ENCODE measurements around the gene SLC35C1. TPM values are rescaled to one million over a fixed set of nuclear protein-coding genes. Genes with fewer than 3 reads are reported as not detected.

Gene SLC35C1
- total RNA-seq, 2 donors from 2014 or later = 11.4 to 16.0 TPM

DNA sequence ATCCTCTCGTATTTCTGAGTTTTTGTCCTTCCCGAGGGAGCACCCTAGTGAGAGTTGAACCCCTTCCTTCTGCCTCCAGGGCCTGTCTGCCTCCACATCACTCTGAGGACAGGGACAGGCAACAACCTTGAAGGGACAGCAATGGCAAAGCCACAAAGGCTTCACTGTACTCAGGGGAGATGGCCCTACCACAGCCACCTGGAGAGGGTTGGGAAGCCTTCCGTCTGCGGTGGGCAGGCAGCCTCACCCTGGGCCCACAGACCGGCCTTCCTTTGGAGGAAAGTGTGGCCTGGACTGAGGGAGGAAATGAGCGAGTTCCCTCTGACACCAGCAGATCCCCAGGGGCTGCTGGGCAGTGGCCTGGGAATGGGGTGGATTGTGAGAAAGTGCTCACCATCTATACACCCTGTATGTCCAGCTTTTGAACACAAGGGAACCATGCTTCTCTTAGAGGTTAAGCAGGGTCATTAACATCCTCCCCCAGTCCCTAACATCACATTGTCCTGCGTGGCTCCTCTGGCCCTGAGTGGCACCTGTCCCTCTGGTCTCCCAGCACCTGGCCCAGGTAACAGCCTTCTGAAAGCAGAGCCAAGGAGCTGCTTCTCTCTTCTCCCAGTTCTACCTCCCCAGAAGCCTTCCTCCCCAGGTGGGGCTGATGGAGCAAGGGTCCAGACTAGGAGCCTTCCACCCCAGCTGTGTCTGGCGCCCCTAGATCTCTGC is 6.8 kb downstream of the SLC35C1 start:
- Mint-ChIP-seq H3K4me1 (peaks cover 12% of the 10 kb centered on the region), H3K4me3 (no peak overlapping the region), H3K36me3 (ENCODE audit: low read depth) (peaks cover 14% of the 10 kb centered on the region), H3K27me3 (ENCODE audit: insufficient read depth) (no peaks in the 10 kb centered on the region), H3K9me3 (no peaks in the 10 kb centered on the region), H3K27ac (no peak overlapping the region)
- H3K27me3 ChIP-seq (ENCODE audit: control insufficient read depth, insufficient read depth, low read length, poor library complexity, severe bottlenecking) = no peaks in the 10 kb centered on the region
- TF ChIP-seq, protein P1, sequence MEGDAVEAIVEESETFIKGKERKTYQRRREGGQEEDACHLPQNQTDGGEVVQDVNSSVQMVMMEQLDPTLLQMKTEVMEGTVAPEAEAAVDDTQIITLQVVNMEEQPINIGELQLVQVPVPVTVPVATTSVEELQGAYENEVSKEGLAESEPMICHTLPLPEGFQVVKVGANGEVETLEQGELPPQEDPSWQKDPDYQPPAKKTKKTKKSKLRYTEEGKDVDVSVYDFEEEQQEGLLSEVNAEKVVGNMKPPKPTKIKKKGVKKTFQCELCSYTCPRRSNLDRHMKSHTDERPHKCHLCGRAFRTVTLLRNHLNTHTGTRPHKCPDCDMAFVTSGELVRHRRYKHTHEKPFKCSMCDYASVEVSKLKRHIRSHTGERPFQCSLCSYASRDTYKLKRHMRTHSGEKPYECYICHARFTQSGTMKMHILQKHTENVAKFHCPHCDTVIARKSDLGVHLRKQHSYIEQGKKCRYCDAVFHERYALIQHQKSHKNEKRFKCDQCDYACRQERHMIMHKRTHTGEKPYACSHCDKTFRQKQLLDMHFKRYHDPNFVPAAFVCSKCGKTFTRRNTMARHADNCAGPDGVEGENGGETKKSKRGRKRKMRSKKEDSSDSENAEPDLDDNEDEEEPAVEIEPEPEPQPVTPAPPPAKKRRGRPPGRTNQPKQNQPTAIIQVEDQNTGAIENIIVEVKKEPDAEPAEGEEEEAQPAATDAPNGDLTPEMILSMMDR (conservative IDR thresholded peaks at IDR 0.05) = no peak
- WGBS, 2 experiments (ENCODE audit: insufficient coverage in 1 of 2, insufficient read length in 1 of 2) = 88 to 93% methylated on average over 6 to 8 of the region's 8 CpGs
- DNase-seq = no peak
- peaks cover 17% of the 10 kb centered on the region for H3K36me3 ChIP-seq (ENCODE audit: control insufficient read depth, insufficient read depth, low read length)
- H3K9me3 ChIP-seq (ENCODE audit: control insufficient read depth, low read length) = no peaks in the 10 kb centered on the region
- no peak overlapping the region for H3K9ac ChIP-seq (ENCODE audit: extremely low read depth, low read length, poor library complexity, severe bottlenecking)
- H3K4me3 ChIP-seq (ENCODE audit: low read length) = no peak overlapping the region
- peaks cover 5% of the 10 kb centered on the region for H3K4me1 ChIP-seq (ENCODE audit: control insufficient read depth, insufficient read depth, low read length)
- H3K27ac ChIP-seq (ENCODE audit: low read depth, low read length) = no peak overlapping the region

DNA sequence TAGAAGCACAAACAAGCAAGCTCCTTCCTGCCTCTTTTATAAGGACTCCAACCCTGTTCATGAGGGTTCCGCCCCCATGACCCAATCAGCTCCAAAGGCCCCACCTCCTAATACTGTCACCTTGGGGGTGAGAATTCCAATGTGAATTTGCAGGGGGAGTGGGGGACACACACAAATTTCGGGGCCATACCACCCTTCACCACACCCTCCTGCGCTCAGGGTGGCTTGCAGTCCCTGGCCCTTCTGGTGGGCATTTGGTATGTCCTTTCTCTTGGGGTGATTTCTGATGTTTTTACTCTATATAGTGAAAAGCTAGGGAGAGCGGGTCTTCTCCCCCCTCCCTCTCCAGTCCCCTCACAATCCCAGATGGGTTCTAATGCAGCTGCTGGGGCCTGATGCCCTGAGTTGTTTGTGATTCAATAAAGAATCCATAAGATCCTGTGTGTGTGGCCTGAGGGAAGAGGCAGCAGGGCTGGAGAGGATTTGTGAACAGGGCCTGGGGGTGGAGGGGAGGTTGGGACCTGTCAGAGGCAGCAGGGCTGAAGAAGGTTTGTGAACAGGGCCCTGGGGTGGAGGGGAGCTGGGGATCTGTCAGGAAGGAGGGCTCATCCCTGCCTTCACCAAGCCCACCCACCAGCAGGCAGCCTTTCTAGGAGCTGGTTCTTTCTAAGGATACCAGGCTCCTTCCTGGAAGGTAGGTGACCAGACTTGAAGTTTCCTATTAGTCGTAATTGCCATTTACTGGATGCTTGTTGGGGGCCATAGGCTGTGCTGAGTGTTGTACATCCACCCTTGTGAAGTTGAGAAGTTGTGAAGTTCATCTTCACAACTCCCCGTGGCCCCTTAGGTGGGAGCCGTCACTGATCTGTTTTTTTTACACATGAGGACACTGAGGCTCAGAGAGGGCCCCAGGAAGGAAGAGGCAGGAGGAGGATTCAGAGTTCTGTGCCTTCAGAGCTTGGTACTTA is 7.9 kb downstream of the SLC35C1 start:
- Histone ChIP-seq H3K36me3 (ENCODE audit: control insufficient read depth, insufficient read depth, low read length) (peaks cover 17% of the 10 kb centered on the region), H3K9ac (ENCODE audit: extremely low read depth, low read length, poor library complexity, severe bottlenecking) (no peak overlapping the region), H3K27me3 (ENCODE audit: control insufficient read depth, insufficient read depth, low read length, poor library complexity, severe bottlenecking) (no peaks in the 10 kb centered on the region), H3K4me1 (ENCODE audit: control insufficient read depth, insufficient read depth, low read length) (no peaks in the 10 kb centered on the region), H3K4me3 (ENCODE audit: low read length) (no peak overlapping the region), H3K27ac (ENCODE audit: low read depth, low read length) (no peak overlapping the region), H3K9me3 (ENCODE audit: control insufficient read depth, low read length) (no peaks in the 10 kb centered on the region)
- H3K27ac Mint-ChIP-seq = no peak overlapping the region
- no peak overlapping the region for H3K4me3 Mint-ChIP-seq
- no peaks in the 10 kb centered on the region for H3K9me3 Mint-ChIP-seq
- peaks cover 14% of the 10 kb centered on the region for H3K36me3 Mint-ChIP-seq (ENCODE audit: low read depth)
- WGBS, 2 experiments (ENCODE audit: insufficient coverage in 1 of 2, insufficient read length in 1 of 2) = 77 to 84% methylated on average over 3 to 4 of the region's 7 CpGs
- DNase-seq = no peak
- TF ChIP-seq, protein P1 (conservative IDR thresholded peaks at IDR 0.05) = no peak
- H3K27me3 Mint-ChIP-seq (ENCODE audit: insufficient read depth) = no peaks in the 10 kb centered on the region
- peaks cover 4% of the 10 kb centered on the region for H3K4me1 Mint-ChIP-seq

DNA sequence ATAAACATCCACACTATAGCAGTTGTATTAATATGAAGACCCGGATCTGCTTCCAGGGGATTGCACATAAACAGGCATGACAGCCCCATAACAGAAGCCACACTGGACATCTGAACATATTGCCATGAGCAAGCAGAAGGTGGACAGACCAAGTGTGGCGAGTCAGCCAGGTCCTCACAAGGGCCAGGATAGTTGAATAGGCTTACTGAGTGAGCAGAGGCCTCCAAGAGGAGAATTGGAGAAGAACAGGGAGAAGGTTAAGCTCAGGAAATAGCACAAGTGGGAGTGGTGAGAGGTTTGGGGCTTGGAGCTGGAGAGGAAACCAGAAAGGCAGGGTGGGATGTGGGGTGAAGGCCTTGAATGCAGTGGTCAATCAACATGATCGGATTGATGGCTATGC is 10.8 kb downstream of the SLC35C1 start:
- Histone ChIP-seq H3K36me3 (ENCODE audit: control insufficient read depth, insufficient read depth, low read length) (peaks cover 8% of the 10 kb centered on the region), H3K9ac (ENCODE audit: extremely low read depth, low read length, poor library complexity, severe bottlenecking) (no peak overlapping the region), H3K27ac (ENCODE audit: low read depth, low read length) (no peak overlapping the region), H3K9me3 (ENCODE audit: control insufficient read depth, low read length) (no peaks in the 10 kb centered on the region), H3K27me3 (ENCODE audit: control insufficient read depth, insufficient read depth, low read length, poor library complexity, severe bottlenecking) (no peaks in the 10 kb centered on the region), H3K4me3 (ENCODE audit: low read length) (no peak overlapping the region), H3K4me1 (ENCODE audit: control insufficient read depth, insufficient read depth, low read length) (no peaks in the 10 kb centered on the region)
- H3K27me3 Mint-ChIP-seq (ENCODE audit: insufficient read depth) = no peaks in the 10 kb centered on the region
- H3K27ac Mint-ChIP-seq = no peak overlapping the region
- H3K9me3 Mint-ChIP-seq = no peaks in the 10 kb centered on the region
- H3K4me3 Mint-ChIP-seq = no peak overlapping the region
- WGBS, 2 experiments (ENCODE audit: insufficient coverage in 1 of 2, insufficient read length in 1 of 2) = 84 to 94% methylated on average over 3 of the region's 3 CpGs
- H3K36me3 Mint-ChIP-seq (ENCODE audit: low read depth) = peaks cover 4% of the 10 kb centered on the region
- DNase-seq = peak; percentile 67
- TF ChIP-seq, protein P1 (conservative IDR thresholded peaks at IDR 0.05) = peak; percentile 52
- peaks cover 3% of the 10 kb centered on the region for H3K4me1 Mint-ChIP-seq

Measured in endodermal cell (in vitro differentiated cells).